Right ventricle myocardium superior (tissue), 1 donor: ENCODE data around the gene OXCT2. TPM values are rescaled to one million over a fixed set of nuclear protein-coding genes. Genes with fewer than 3 reads are reported as not detected.

ENCODE experiments used
- total RNA-seq: library from RNA; stranded (reverse); fragmentation: NEBNext Ultra II Directional; extraction: Animal tissue kit (Norgen Biotek cat#: 25700); gene quantifications from one replicate; pipeline ENCODE4 v1.2.1, GENCODE V29; 2021
- donor health status: DM: no; HTN: yes; CAD: no; lungs with severe emphysema.

OXCT2 gene
- total RNA-seq, 1 donor from 2014 or later, result 0.65 TPM

Other genes with a start within 250 kb of the OXCT2 start
- gene PABPC4, start 194.6 kb downstream of the OXCT2 start, total RNA-seq, result 232 TPM
- gene HEYL, start 131.7 kb downstream of the OXCT2 start, total RNA-seq, result 16.9 TPM
- gene NT5C1A, start 99.2 kb downstream of the OXCT2 start, total RNA-seq, result 30.4 TPM
- 2.8 TPM for gene HPCAL4, start 79.9 kb downstream of the OXCT2 start, total RNA-seq
- 27.9 TPM for gene PPIE, start 32.5 kb downstream of the OXCT2 start, total RNA-seq
- gene BMP8B, start 17.5 kb upstream of the OXCT2 start, total RNA-seq, result 0.27 TPM
- gene TRIT1, start 112.2 kb upstream of the OXCT2 start, total RNA-seq, result 17.1 TPM
- gene MYCL, start 130.6 kb upstream of the OXCT2 start, total RNA-seq, result 1.2 TPM
- 0.22 TPM for gene MFSD2A, start 183.8 kb upstream of the OXCT2 start, total RNA-seq